CD4-positive, alpha-beta T cell (primary cell): Measurements from ENCODE around the gene EIF2B1. TPM values are rescaled to one million over a fixed set of nuclear protein-coding genes. Genes with fewer than 3 reads are reported as not detected.
"Not testable (repeated sequence)": the region's sequence is repeated elsewhere in the genome, so short reads cannot be mapped to it uniquely, and the experiment has no call there.

Source experiments
- ATAC-seq: fragments of 200-7000 bp; cut with Tn5 transposase; one replicate; pipeline ENCODE4 v1.10.0; 2022; ENCODE audit warnings: mild to moderate bottlenecking; ENCODE audit not compliant: poor library complexity
- CTCF ChIA-PET: fragments of 350-600 bp; sonication (Branson Sonifier 250); formaldehyde crosslinking; loops from one replicate; lab custom pipeline; 2021; ENCODE audit warnings: antibody characterized with exemption, inconsistent platforms; lab: Charles Lee
- POLR2A ChIA-PET: fragments of 350-600 bp; sonication (Branson Sonifier 250); formaldehyde crosslinking; loops from one replicate; lab custom pipeline; 2021; ENCODE audit warnings: antibody characterized with exemption, inconsistent platforms; lab: Charles Lee
- DNase-seq, 14 experiments: peaks; one replicate each; pipeline ENCODE4 v3.0.0-alpha.2; 2013 to 2020; ENCODE audit warnings: mixed read lengths in 2 of 14
- H3K27ac ChIP-seq, 2 donors: one replicate each; pipeline versions ENCODE4 v1.5.1 to v1.7.0; 2013; ENCODE audit warnings: low read length in 2 of 2, low read depth in 1 of 2, mild to moderate bottlenecking in 1 of 2
- H3K27me3 ChIP-seq, 2 experiments: 1 replicate in 1 of 2; 2 replicates in 1 of 2; pipeline versions ENCODE4 v1.6.1 to v1.7.0; 2013; ENCODE audit warnings: low read length in 2 of 2, control low read depth in 1 of 2, mild to moderate bottlenecking in 1 of 2, moderate library complexity in 1 of 2; ENCODE audit not compliant: insufficient read depth in 2 of 2, control insufficient read depth in 1 of 2
- H3K36me3 ChIP-seq: one replicate; pipeline ENCODE4 v1.6.1; 2013; ENCODE audit warnings: low read length, control low read depth; ENCODE audit not compliant: insufficient read depth
- H3K4me1 ChIP-seq: one replicate; pipeline ENCODE4 v1.6.1; 2013; ENCODE audit warnings: low read length, control low read depth; ENCODE audit not compliant: insufficient read depth
- H3K4me3 ChIP-seq: one replicate; pipeline ENCODE4 v1.5.1; 2013; ENCODE audit warnings: mild to moderate bottlenecking, low read length, moderate library complexity
- H3K9me3 ChIP-seq, 2 experiments: 1 replicate in 1 of 2; 2 replicates in 1 of 2; pipeline versions ENCODE4 v1.6.1 to v1.7.0; 2013; ENCODE audit warnings: low read length in 2 of 2, mild to moderate bottlenecking in 2 of 2, control low read depth in 1 of 2, moderate library complexity in 1 of 2; ENCODE audit not compliant: control insufficient read depth in 1 of 2, insufficient read depth in 1 of 2
- H3K27ac Mint-ChIP-seq: one replicate; pipeline ENCODE4 v1.8.0; 2020; ENCODE audit warnings: mixed read lengths
- H3K27me3 Mint-ChIP-seq: one replicate; pipeline ENCODE4 v1.8.0; 2021; ENCODE audit warnings: mixed read lengths
- H3K36me3 Mint-ChIP-seq: one replicate; pipeline ENCODE4 v1.8.0; 2021; ENCODE audit warnings: low read depth, mixed read lengths
- H3K4me1 Mint-ChIP-seq: one replicate; pipeline ENCODE4 v1.8.0; 2021; ENCODE audit warnings: low read depth, mixed read lengths
- H3K4me3 Mint-ChIP-seq: one replicate; pipeline ENCODE4 v1.8.0; 2020; ENCODE audit warnings: mild to moderate bottlenecking, mixed read lengths
- H3K9me3 Mint-ChIP-seq: one replicate; pipeline ENCODE4 v1.8.0; 2020; ENCODE audit warnings: mixed read lengths
- intact Hi-C, 2 experiments: fragments of 100-400 bp; cut with DNase I in 1 of 2; cut with micrococcal nuclease in 1 of 2; formaldehyde crosslinking; loops; one replicate each; pipeline versions ENCODE4 v1.15.1 to v1.9.0; 2023 to 2025; cut with DNase I, micrococcal nuclease
- total RNA-seq, 174 experiments: library from RNA in 2 of 174; stranded (reverse) in 2 of 174; gene quantifications; one replicate each; pipeline ENCODE4 v1.2.3 and lab custom pipeline; 2021 to 2026
- TF ChIP-seq, protein P1 (sequence below): fragments of 200-600 bp; IDR thresholded peaks from one replicate; pipeline ENCODE4 v1.8.0; 2022; ENCODE audit warnings: antibody characterized with exemption, mild to moderate bottlenecking

EIF2B1 gene
- total RNA-seq, 2 experiments from 2014 or later, result 36.0 to 37.3 TPM

DNA sequence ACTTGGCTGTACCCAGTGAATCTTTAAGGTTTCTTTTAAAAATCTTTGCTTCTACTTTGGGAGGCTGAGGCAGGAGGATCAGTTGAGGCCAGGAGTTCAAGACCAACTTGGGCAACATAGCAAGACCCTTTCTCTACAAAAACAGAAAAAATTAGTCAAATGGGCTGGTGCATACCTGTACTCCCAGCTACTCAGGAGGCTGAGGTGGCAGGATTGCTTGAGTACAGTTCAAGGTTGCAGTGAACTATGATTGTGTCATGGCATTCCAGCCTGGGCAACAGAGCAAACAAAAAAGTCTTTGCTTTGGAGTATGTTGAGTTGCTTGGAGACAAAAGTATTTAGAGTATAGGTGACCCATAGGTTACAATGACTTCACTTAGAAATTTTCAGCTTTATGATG lies 37.8 kb downstream of the EIF2B1 start:
- H3K4me3 ChIP-seq, result no peak overlapping the region
- ChIA-PET CTCF (no interaction called here), POLR2A (no interaction called here)
- H3K9me3 Mint-ChIP-seq, result no peaks in the 10 kb centered on the region
- peaks cover 59% of the 10 kb centered on the region for H3K36me3 ChIP-seq
- no peaks in the 10 kb centered on the region for H3K27me3 Mint-ChIP-seq
- DNase-seq, result no peak
- peaks cover 14% of the 10 kb centered on the region for H3K4me1 Mint-ChIP-seq
- peaks cover 56% of the 10 kb centered on the region for H3K36me3 Mint-ChIP-seq
- H3K9me3 ChIP-seq, result no peaks in the 10 kb centered on the region
- H3K27ac Mint-ChIP-seq, result no peak overlapping the region
- no peak overlapping the region for H3K4me3 Mint-ChIP-seq
- TF ChIP-seq, protein P1, sequence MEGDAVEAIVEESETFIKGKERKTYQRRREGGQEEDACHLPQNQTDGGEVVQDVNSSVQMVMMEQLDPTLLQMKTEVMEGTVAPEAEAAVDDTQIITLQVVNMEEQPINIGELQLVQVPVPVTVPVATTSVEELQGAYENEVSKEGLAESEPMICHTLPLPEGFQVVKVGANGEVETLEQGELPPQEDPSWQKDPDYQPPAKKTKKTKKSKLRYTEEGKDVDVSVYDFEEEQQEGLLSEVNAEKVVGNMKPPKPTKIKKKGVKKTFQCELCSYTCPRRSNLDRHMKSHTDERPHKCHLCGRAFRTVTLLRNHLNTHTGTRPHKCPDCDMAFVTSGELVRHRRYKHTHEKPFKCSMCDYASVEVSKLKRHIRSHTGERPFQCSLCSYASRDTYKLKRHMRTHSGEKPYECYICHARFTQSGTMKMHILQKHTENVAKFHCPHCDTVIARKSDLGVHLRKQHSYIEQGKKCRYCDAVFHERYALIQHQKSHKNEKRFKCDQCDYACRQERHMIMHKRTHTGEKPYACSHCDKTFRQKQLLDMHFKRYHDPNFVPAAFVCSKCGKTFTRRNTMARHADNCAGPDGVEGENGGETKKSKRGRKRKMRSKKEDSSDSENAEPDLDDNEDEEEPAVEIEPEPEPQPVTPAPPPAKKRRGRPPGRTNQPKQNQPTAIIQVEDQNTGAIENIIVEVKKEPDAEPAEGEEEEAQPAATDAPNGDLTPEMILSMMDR, result no peak
- H3K4me1 ChIP-seq, result peaks cover 12% of the 10 kb centered on the region
- intact Hi-C loops, result no loop called here
- H3K27me3 ChIP-seq, result no peaks in the 10 kb centered on the region
- H3K27ac ChIP-seq, result no peak overlapping the region
- no peak for ATAC-seq

DNA sequence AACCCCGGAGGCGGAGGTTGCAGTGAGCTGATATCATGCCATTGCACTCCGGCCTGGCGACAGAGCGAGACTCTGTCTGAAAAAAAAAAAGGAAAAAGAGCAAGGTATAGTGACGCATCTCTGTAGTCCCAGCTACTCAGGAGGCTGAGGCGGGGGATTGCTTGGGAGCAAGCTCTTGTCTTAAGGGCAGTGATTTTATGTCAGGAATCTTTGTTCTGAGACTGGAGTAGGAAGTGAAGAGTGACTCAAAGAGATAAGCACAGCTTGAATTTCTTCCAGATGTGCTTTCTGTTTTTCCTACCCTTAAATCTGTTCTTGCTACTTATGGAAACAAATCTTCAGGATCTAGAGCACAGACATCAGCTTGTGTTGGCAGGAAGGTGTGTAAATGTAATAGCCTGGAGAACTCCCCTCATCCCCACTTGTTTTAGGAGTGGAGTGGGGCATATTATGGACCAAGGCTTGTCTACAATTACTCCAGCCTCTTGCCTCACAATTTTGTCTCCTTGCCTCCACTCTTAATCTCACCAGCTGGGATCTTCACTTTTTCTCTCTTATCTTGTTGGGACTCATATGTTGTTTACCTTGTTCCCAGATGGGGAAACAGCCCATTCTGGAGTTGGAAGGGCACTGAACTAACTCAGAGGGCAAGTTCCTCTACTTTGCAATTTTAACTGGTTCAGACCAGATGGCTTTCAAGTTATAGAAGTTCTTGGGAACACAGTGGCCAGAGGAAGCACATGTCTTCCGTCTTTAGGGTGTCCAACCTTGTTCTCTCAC lies 41.6 kb downstream of the EIF2B1 start:
- ChIA-PET POLR2A (interaction anchor here (1.4 kb wide), 1 partner anchor 10 kb away, joined by 3 read pairs; the partner anchor contains the start of gene DDX55), CTCF (interaction anchor here (1.0 to 2.0 kb wide), 2 partner anchors 9 to 10 kb away, joined by 3 to 5 read pairs; partner anchors contain the start of gene DDX55)
- ATAC-seq, result no peak

GRCh38 chr12:123580772-123581171 lies 52.7 kb downstream of the EIF2B1 start:
- no peaks in the 10 kb centered on the region for H3K27me3 Mint-ChIP-seq
- DNase-seq, result no peak
- POLR2A ChIA-PET, result no interaction called here
- H3K4me3 ChIP-seq, result no peak overlapping the region
- no peaks in the 10 kb centered on the region for H3K36me3 ChIP-seq
- H3K27me3 ChIP-seq, result no peaks in the 10 kb centered on the region
- intact Hi-C loops, result loop anchor here (5.0 kb wide), 4 partner anchors 123 to 603 kb away; partner anchors contain the start of genes ATP6V0A2 (in 1 of the 2), OGFOD2 (in 1 of the 2) and SNRNP35 (in 1 of the 2)
- peaks cover 28% of the 10 kb centered on the region for H3K4me1 ChIP-seq
- CTCF ChIA-PET, result no interaction called here
- peak overlapping the region; percentile 20 for H3K4me3 Mint-ChIP-seq
- no peaks in the 10 kb centered on the region for H3K9me3 ChIP-seq
- ATAC-seq, result no peak
- no peak overlapping the region for H3K27ac ChIP-seq
- H3K27ac Mint-ChIP-seq, result no peak overlapping the region
- H3K36me3 Mint-ChIP-seq, result peaks cover 13% of the 10 kb centered on the region
- peaks cover 26% of the 10 kb centered on the region for H3K4me1 Mint-ChIP-seq
- TF ChIP-seq, protein P1, result no peak
- no peaks in the 10 kb centered on the region for H3K9me3 Mint-ChIP-seq

More for the DNA sequence above, 41.6 kb downstream of the EIF2B1 start:
- Mint-ChIP-seq H3K4me1 (peaks cover 36% of the 10 kb centered on the region), H3K36me3 (peaks cover 78% of the 10 kb centered on the region), H3K9me3 (no peaks in the 10 kb centered on the region), H3K27ac (no peak overlapping the region), H3K4me3 (no peak overlapping the region), H3K27me3 (no peaks in the 10 kb centered on the region)
- H3K4me1 ChIP-seq, result peaks cover 18% of the 10 kb centered on the region
- H3K4me3 ChIP-seq, result no peak overlapping the region
- TF ChIP-seq, protein P1, result no peak
- no peak overlapping the region for H3K27ac ChIP-seq
- H3K36me3 ChIP-seq, result peaks cover 75% of the 10 kb centered on the region
- H3K9me3 ChIP-seq, result no peaks in the 10 kb centered on the region
- no peaks in the 10 kb centered on the region for H3K27me3 ChIP-seq
- intact Hi-C loops, result no loop called here
- no peak for DNase-seq

- H3K36me3 ChIP-seq, intact Hi-C loops, H3K27ac ChIP-seq, H3K27me3 ChIP-seq, H3K36me3 Mint-ChIP-seq, ATAC-seq, H3K9me3 Mint-ChIP-seq, CTCF ChIA-PET, DNase-seq, H3K27me3 Mint-ChIP-seq, H3K9me3 ChIP-seq, H3K4me3 ChIP-seq, H3K27ac Mint-ChIP-seq, H3K4me3 Mint-ChIP-seq: not testable (repeated sequence)
- POLR2A ChIA-PET, result interaction anchor here (0.6 kb wide), 1 partner anchor 52 kb away, joined by 3 read pairs; no protein-coding TSS in a partner anchor
- H3K4me1 Mint-ChIP-seq, result peaks cover 12% of the 10 kb centered on the region
- H3K4me1 ChIP-seq, result peaks cover 19% of the 10 kb centered on the region
Observed at GRCh38 chr12:123578829-123579228, 54.7 kb downstream of the EIF2B1 start.
